HepG2 (cell line): Measurements from ENCODE around the gene ST8SIA4. TPM values are rescaled to one million over a fixed set of nuclear protein-coding genes. Genes with fewer than 3 reads are reported as not detected.

Source experiments
- ATAC-seq: fragments of 200-7000 bp; cut with Tn5 transposase; 3 replicates; pipeline ENCODE4 v1.9.1; 2020; ENCODE audit warnings: mild to moderate bottlenecking, moderate library complexity
- BruUV-seq: library from RNA; stranded (reverse); fragments of 400-500 nt; replicated peaks from 2 replicates; lab custom pipeline; 2021; lab: Mats Ljungman, UMichigan
- CTCF ChIA-PET: fragments of 300-600 bp; formaldehyde crosslinking; extraction: SDS; loops from one replicate; lab custom pipeline; 2021; ENCODE audit warnings: low total read pairs, inconsistent platforms, low intra/inter-chr PET ratio; lab: Yijun Ruan, JAX
- POLR2A ChIA-PET: fragments of 350-600 bp; sonication (Branson Sonifier 250); formaldehyde crosslinking; loops from one replicate; lab custom pipeline; 2020; ENCODE audit warnings: antibody characterized with exemption, inconsistent platforms; lab: Yijun Ruan, JAX
- DNase-seq: peaks from one replicate; pipeline ENCODE4 v3.0.0-alpha.2; 2015; ENCODE audit warnings: low spot score
- FAIRE-seq: peaks from 3 replicates; lab custom pipeline; 2011; peaks lifted over from hg19 to GRCh38; lab: Jason Lieb, UNC
- H2AFZ ChIP-seq: one replicate; pipeline ENCODE4 v1.6.1; 2011; ENCODE audit warnings: low read length, inconsistent platforms
- H3K27ac ChIP-seq: fragments of 300-600 bp; 3 replicates; pipeline ENCODE4 v1.8.0; 2011; ENCODE audit warnings: mixed run types, mild to moderate bottlenecking, mixed read lengths, low read length, inconsistent platforms; ENCODE audit not compliant: insufficient read depth; ENCODE audit errors: extremely low read length
- H3K27me3 ChIP-seq, 2 experiments: fragments of 200-600 bp in 1 of 2; 2 replicates in 1 of 2; 3 replicates in 1 of 2; pipeline versions ENCODE4 v1.6.0 to v1.8.0; 2011; ENCODE audit warnings: low read length in 2 of 2, mild to moderate bottlenecking in 2 of 2, moderate library complexity in 2 of 2, inconsistent platforms in 1 of 2; ENCODE audit not compliant: insufficient read depth in 2 of 2, control insufficient read depth in 1 of 2
- H3K36me3 ChIP-seq, 2 experiments: fragments of 200-600 bp in 1 of 2; replicated peaks in 1 of 2; 2 replicates in 1 of 2; 3 replicates in 1 of 2; pipeline versions ENCODE4 v1.5.1 to v1.8.0; 2011; ENCODE audit warnings: low read length in 2 of 2, inconsistent platforms in 1 of 2; ENCODE audit not compliant: insufficient read depth in 2 of 2, control insufficient read depth in 1 of 2
- H3K4me1 ChIP-seq: 2 replicates; pipeline ENCODE4 v1.5.1; 2012; ENCODE audit warnings: low read length, inconsistent platforms; ENCODE audit not compliant: insufficient read depth
- H3K4me2 ChIP-seq: 2 replicates; pipeline ENCODE4 v1.6.0; 2011; ENCODE audit warnings: low read depth, low read length, inconsistent platforms
- H3K4me3 ChIP-seq, 3 experiments: fragments of 200-600 bp in 1 of 3; sonication (generic), shearing (Covaris generic) in 1 of 3; replicated peaks in 1 of 3; 2 replicates each; pipeline ENCODE4 v1.5.1; 2011 to 2016; ENCODE audit warnings: low read length in 3 of 3, inconsistent platforms in 2 of 3, low read depth in 2 of 3, mild to moderate bottlenecking in 2 of 3, control low read depth in 1 of 3, mixed read lengths in 1 of 3; ENCODE audit not compliant: insufficient read depth in 1 of 3
- H3K79me2 ChIP-seq: one replicate; pipeline ENCODE4 v1.6.1; 2011; ENCODE audit warnings: low read length, inconsistent platforms; ENCODE audit not compliant: insufficient read depth
- H3K9ac ChIP-seq: 2 replicates; pipeline ENCODE4 v1.6.0; 2011; ENCODE audit warnings: mild to moderate bottlenecking, low read depth, low read length, inconsistent platforms; ENCODE audit not compliant: insufficient read depth
- H3K9me3 ChIP-seq: 2 replicates; pipeline ENCODE4 v1.5.1; 2012; ENCODE audit warnings: mild to moderate bottlenecking, low read length
- H4K20me1 ChIP-seq: 2 replicates; pipeline ENCODE4 v1.6.0; 2011; ENCODE audit warnings: inconsistent platforms, mild to moderate bottlenecking, low read length, moderate library complexity; ENCODE audit not compliant: insufficient read depth
- ATF7-NPFF ChIP-seq: sonication (generic); formaldehyde crosslinking; IDR thresholded peaks from 2 replicates; pipeline ENCODE4 v1.8.1; 2023; ENCODE audit warnings: mild to moderate bottlenecking, low read depth, missing genetic modification reagents, moderate library complexity
- CBX1 ChIP-seq: IDR thresholded peaks from one replicate; pipeline ENCODE4 v1.6.1; 2016; ENCODE audit warnings: antibody characterized with exemption, low read depth
- HOXA7 ChIP-seq: sonication (generic); formaldehyde crosslinking; IDR thresholded peaks from 2 replicates; pipeline ENCODE4 v1.8.1; 2022; ENCODE audit warnings: mild to moderate bottlenecking, missing genetic modification reagents, moderate library complexity
- ISL2 ChIP-seq: sonication (generic); formaldehyde crosslinking; IDR thresholded peaks from 2 replicates; pipeline ENCODE4 v1.5.0; 2020; ENCODE audit warnings: missing genetic modification reagents
- KIAA2018 ChIP-seq: sonication (generic); formaldehyde crosslinking; IDR thresholded peaks from 2 replicates; pipeline ENCODE4 v1.5.0; 2020; ENCODE audit warnings: mild to moderate bottlenecking, missing genetic modification reagents, borderline replicate concordance
- MXD3 ChIP-seq: IDR thresholded peaks from 2 replicates; pipeline ENCODE4 v1.6.1; 2016; ENCODE audit warnings: mild to moderate bottlenecking, missing biosample characterization, missing genetic modification reagents
- PPARG ChIP-seq: conservative IDR thresholded peaks from 2 replicates; pipeline ENCODE4 v1.6.1; 2016; ENCODE audit warnings: missing biosample characterization, missing genetic modification reagents
- RFX1 ChIP-seq: fragments of 450-650 bp; IDR thresholded peaks from 2 replicates; pipeline ENCODE4 v1.6.1; 2017
- SP1 ChIP-seq, 2 experiments: fragments of 450-650 bp in 1 of 2; sonication (generic) in 1 of 2; formaldehyde crosslinking in 1 of 2; IDR thresholded peaks; 2 replicates each; pipeline versions ENCODE4 v1.4.0 to v1.6.1; 2016 to 2020; ENCODE audit warnings: missing genetic modification reagents in 1 of 2
- SSRP1 ChIP-seq: IDR thresholded peaks from 2 replicates; pipeline ENCODE4 v1.6.1; 2016; ENCODE audit warnings: control low read depth
- STAT5B ChIP-seq: sonication (generic); formaldehyde crosslinking; IDR thresholded peaks from 2 replicates; pipeline ENCODE4 v1.4.0; 2020; ENCODE audit warnings: missing genetic modification reagents
- ZNF33B ChIP-seq: sonication (generic); formaldehyde crosslinking; IDR thresholded peaks from 2 replicates; pipeline ENCODE4 v1.5.1; 2020; ENCODE audit warnings: mild to moderate bottlenecking, missing genetic modification reagents
- ZNF510 ChIP-seq: sonication (generic); formaldehyde crosslinking; IDR thresholded peaks from 2 replicates; pipeline ENCODE4 v1.4.0; 2020; ENCODE audit warnings: low read depth, mild to moderate bottlenecking, missing genetic modification reagents
- ZNF749 ChIP-seq: sonication (generic); formaldehyde crosslinking; IDR thresholded peaks from 2 replicates; pipeline ENCODE4 v1.8.0; 2022; ENCODE audit warnings: mild to moderate bottlenecking, missing genetic modification reagents, moderate library complexity, borderline replicate concordance
- WGBS: methylation state at CpG from one replicate; pipeline ENCODE4 v1.1.6; 2017; ENCODE audit warnings: low lambda C conversion rate; 5-methylcytosine and 5-hydroxymethylcytosine counted together
- in situ Hi-C: cut with HindIII; loops from 2 replicates; pipeline ENCODE4 v1.10.0; 2017; ENCODE audit warnings: low pct_unique_long_range_greater_than_20kb; ENCODE audit not compliant: extremely low pct_ligation_motif_present
- intact Hi-C: fragments of 100-400 bp; cut with micrococcal nuclease; formaldehyde crosslinking; loops from one replicate; pipeline ENCODE4 v1.10.0; 2022; ENCODE audit not compliant: unreplicated experiment
- polyA plus RNA-seq, 8 experiments: library from polyadenylated mRNA; depleted of rRNA in 3 of 8; stranded (reverse) in 7 of 8; unstranded in 1 of 8; fragments of >200 nt; fragmentation: Illumina TruSeq in 4 of 8; extraction: Trizol in 4 of 8; gene quantifications; 2 replicates each; pipeline versions ENCODE4 v1.2.1 to v1.2.3, GENCODE V29; 2011 to 2016; ENCODE audit warnings: low read depth in 4 of 8, missing spikeins in 1 of 8, mixed read lengths in 1 of 8; ENCODE audit not compliant: insufficient read depth in 1 of 8
- total RNA-seq, 5 experiments: library from RNA; depleted of rRNA; stranded (reverse); fragments of >200 nt; fragmentation: Illumina TruSeq; extraction: Trizol; gene quantifications; 2 replicates each; pipeline ENCODE4 v1.2.3, GENCODE V29; 2016; ENCODE audit warnings: low read depth in 1 of 5
- TF ChIP-seq, protein P1 (sequence below): sonication (generic); formaldehyde crosslinking; conservative IDR thresholded peaks from 2 replicates; pipeline ENCODE4 v1.4.0; 2020; ENCODE audit warnings: mild to moderate bottlenecking, missing genetic modification reagents, moderate library complexity

ST8SIA4 gene
- total and polyA plus RNA-seq, 2 of the 13 experiments (the other 11 are each of a cell fraction or from before 2014, with no cell fraction given) = not detected

DNA sequence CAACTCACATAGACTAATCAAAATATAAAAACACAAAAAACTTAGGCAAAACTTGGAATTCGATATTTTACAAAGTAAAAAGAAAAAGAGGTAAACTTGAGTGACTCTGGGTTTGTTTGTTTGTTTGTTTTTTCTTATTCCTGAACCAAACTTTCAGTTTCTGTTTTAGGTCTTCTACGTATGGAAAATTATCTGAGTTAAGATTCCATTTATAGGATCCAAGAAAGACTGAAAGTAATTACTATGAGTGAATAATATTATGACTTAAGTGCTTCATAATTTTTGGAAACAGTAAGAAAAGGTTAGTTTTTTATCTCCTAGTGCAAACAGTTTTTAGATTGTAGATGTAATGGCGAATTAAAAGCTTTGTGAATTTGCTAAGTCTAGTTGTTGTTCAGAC, 13.2 kb downstream of the ST8SIA4 start:
- no peak for ATAC-seq
- no TSS peak for BruUV-seq
- TF ChIP-seq SP1 (IDR thresholded peaks at IDR 0.05) (no peak), SP1 (CRISPR knock-in tag; IDR thresholded peaks at IDR 0.05) (no peak), KIAA2018 (CRISPR knock-in tag) (no peak), STAT5B (CRISPR knock-in tag) (no peak), ZNF749 (CRISPR knock-in tag) (no peak), ISL2 (CRISPR knock-in tag) (no peak), PPARG (CRISPR knock-in tag) (no peak), SSRP1 (no peak), ZNF33B (no peak), MXD3 (CRISPR knock-in tag) (no peak), CBX1 (no peak), HOXA7 (CRISPR knock-in tag) (no peak), ATF7-NPFF (CRISPR knock-in tag) (no peak), ZNF510 (CRISPR knock-in tag) (no peak), RFX1 (no peak)
- TF ChIP-seq, protein P1, sequence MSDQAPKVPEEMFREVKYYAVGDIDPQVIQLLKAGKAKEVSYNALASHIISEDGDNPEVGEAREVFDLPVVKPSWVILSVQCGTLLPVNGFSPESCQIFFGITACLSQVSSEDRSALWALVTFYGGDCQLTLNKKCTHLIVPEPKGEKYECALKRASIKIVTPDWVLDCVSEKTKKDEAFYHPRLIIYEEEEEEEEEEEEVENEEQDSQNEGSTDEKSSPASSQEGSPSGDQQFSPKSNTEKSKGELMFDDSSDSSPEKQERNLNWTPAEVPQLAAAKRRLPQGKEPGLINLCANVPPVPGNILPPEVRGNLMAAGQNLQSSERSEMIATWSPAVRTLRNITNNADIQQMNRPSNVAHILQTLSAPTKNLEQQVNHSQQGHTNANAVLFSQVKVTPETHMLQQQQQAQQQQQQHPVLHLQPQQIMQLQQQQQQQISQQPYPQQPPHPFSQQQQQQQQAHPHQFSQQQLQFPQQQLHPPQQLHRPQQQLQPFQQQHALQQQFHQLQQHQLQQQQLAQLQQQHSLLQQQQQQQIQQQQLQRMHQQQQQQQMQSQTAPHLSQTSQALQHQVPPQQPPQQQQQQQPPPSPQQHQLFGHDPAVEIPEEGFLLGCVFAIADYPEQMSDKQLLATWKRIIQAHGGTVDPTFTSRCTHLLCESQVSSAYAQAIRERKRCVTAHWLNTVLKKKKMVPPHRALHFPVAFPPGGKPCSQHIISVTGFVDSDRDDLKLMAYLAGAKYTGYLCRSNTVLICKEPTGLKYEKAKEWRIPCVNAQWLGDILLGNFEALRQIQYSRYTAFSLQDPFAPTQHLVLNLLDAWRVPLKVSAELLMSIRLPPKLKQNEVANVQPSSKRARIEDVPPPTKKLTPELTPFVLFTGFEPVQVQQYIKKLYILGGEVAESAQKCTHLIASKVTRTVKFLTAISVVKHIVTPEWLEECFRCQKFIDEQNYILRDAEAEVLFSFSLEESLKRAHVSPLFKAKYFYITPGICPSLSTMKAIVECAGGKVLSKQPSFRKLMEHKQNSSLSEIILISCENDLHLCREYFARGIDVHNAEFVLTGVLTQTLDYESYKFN (CRISPR knock-in tag) = no peak

More for the DNA sequence above, 13.2 kb downstream of the ST8SIA4 start:
- CTCF ChIA-PET = no interaction called here
- Histone ChIP-seq H3K4me3 (no peak overlapping the region), H4K20me1 (no peaks in the 10 kb centered on the region; the same call in 1 of the 2 replicates), H3K36me3 (no peaks in the 10 kb centered on the region), H2AFZ (no peak overlapping the region), H3K9me3 (no peaks in the 10 kb centered on the region), H3K4me1 (no peaks in the 10 kb centered on the region), H3K9ac (no peak overlapping the region), H3K79me2 (no peaks in the 10 kb centered on the region), H3K27ac (no peak overlapping the region), H3K27me3 (no peaks in the 10 kb centered on the region), H3K4me2 (no peak overlapping the region)
- DNase-seq = no peak
- WGBS = 10% methylated on average over 3 of the region's 3 CpGs
- POLR2A ChIA-PET = no interaction called here
- intact Hi-C loops (no loop called here), in situ Hi-C loops (no loop called here)
- no peak for FAIRE-seq
